Urinary bladder (tissue), 4 donors: ENCODE results near the gene GABRB2. TPM values are rescaled to one million over a fixed set of nuclear protein-coding genes. Genes with fewer than 3 reads are reported as not detected.
"Not testable (repeated sequence)": the region's sequence is repeated elsewhere in the genome, so short reads cannot be mapped to it uniquely, and the experiment has no call there.

Source experiments
- DNase-seq: peaks from one replicate; pipeline ENCODE4 v3.0.0-alpha.2; 2015; ENCODE audit errors: extremely low spot score
- H3K27ac ChIP-seq: one replicate; pipeline ENCODE4 v1.5.1; 2013; ENCODE audit warnings: low read depth, mild to moderate bottlenecking, moderate library complexity
- H3K36me3 ChIP-seq: one replicate; pipeline ENCODE4 v1.6.1; 2013; ENCODE audit warnings: mild to moderate bottlenecking, moderate library complexity; ENCODE audit not compliant: insufficient read depth
- H3K4me1 ChIP-seq: one replicate; pipeline ENCODE4 v1.6.1; 2013; ENCODE audit warnings: mild to moderate bottlenecking, moderate library complexity; ENCODE audit not compliant: insufficient read depth
- H3K4me3 ChIP-seq: one replicate; pipeline ENCODE4 v1.5.1; 2013; ENCODE audit warnings: low read depth, low read length
- WGBS: extraction: QIAGEN DNeasy Blood & Tissue Kit; methylation state at CpG from one replicate; pipeline ENCODE4 v1.1.7; 2013; 5-methylcytosine and 5-hydroxymethylcytosine counted together
- polyA plus RNA-seq: library from polyadenylated mRNA; stranded (reverse); fragments of 200-250 nt; gene quantifications from one replicate; pipeline ENCODE4 v1.2.3, GENCODE V29; 2013
- total RNA-seq: library from RNA; depleted of rRNA; stranded (reverse); fragments of >200 nt; gene quantifications from one replicate; pipeline ENCODE4 v1.2.3, GENCODE V29; 2014
- donor health status: healthy with polysubstance abuse.
- donor health status: healthy.

Gene GABRB2
- total and polyA plus RNA-seq, 2 donors: 0.19 to 1.6 TPM

GRCh38 chr5:161340012-161340411, 206.5 kb downstream of the GABRB2 start:
- H3K4me3 ChIP-seq: no peak overlapping the region
- DNase-seq: no peak
- H3K4me1 ChIP-seq: no peaks in the 10 kb centered on the region
- H3K27ac ChIP-seq: no peak overlapping the region
- 49% methylated on average over 3 of the region's 3 CpGs for WGBS
- no peaks in the 10 kb centered on the region for H3K36me3 ChIP-seq

GRCh38 chr5:161333194-161333880, 213.2 kb downstream of the GABRB2 start:
- Histone ChIP-seq H3K27ac (no peak overlapping the region), H3K4me1 (no peaks in the 10 kb centered on the region), H3K4me3 (no peak overlapping the region), H3K36me3 (no peaks in the 10 kb centered on the region)
- 72% methylated on average over 3 of the region's 3 CpGs for WGBS
- no peak for DNase-seq

- no peak overlapping the region for H3K4me3 ChIP-seq
- DNase-seq: no peak
- no peak overlapping the region for H3K27ac ChIP-seq
- H3K4me1 ChIP-seq: no peaks in the 10 kb centered on the region
- 89% methylated on average over 3 of the region's 3 CpGs for WGBS
- H3K36me3 ChIP-seq: no peaks in the 10 kb centered on the region
These were observed 214.2 kb downstream of the GABRB2 start for GRCh38 chr5:161332343-161332742.

- no peaks in the 10 kb centered on the region for H3K36me3 ChIP-seq
- no peaks in the 10 kb centered on the region for H3K4me1 ChIP-seq
- no peak overlapping the region for H3K4me3 ChIP-seq
- DNase-seq: no peak
- WGBS: 30% methylated on average over 3 of the region's 3 CpGs
- H3K27ac ChIP-seq: no peak overlapping the region
These were observed 232.5 kb downstream of the GABRB2 start for GRCh38 chr5:161314033-161314432.

GRCh38 chr5:161312882-161313281, 233.6 kb downstream of the GABRB2 start:
- no peak overlapping the region for H3K4me3 ChIP-seq
- no peak overlapping the region for H3K27ac ChIP-seq
- no peaks in the 10 kb centered on the region for H3K4me1 ChIP-seq
- no peak for DNase-seq
- WGBS: 65% methylated on average over 5 of the region's 5 CpGs
- no peaks in the 10 kb centered on the region for H3K36me3 ChIP-seq

GRCh38 chr5:161311965-161312364, 234.6 kb downstream of the GABRB2 start:
- Histone ChIP-seq H3K27ac (no peak overlapping the region), H3K4me3 (no peak overlapping the region), H3K36me3 (no peaks in the 10 kb centered on the region), H3K4me1 (no peaks in the 10 kb centered on the region)
- WGBS: 85% methylated on average over 3 of the region's 3 CpGs
- DNase-seq: no peak

GRCh38 chr5:161311146-161311708, 235.3 kb downstream of the GABRB2 start:
- Histone ChIP-seq H3K27ac (no peak overlapping the region), H3K36me3 (no peaks in the 10 kb centered on the region), H3K4me1 (no peaks in the 10 kb centered on the region), H3K4me3 (no peak overlapping the region)
- WGBS: 97% methylated on average over 2 of the region's 2 CpGs
- DNase-seq: no peak

GRCh38 chr5:161306351-161306995, 240.1 kb downstream of the GABRB2 start:
- Histone ChIP-seq H3K36me3 (no peaks in the 10 kb centered on the region), H3K4me1 (no peaks in the 10 kb centered on the region), H3K27ac (no peak overlapping the region), H3K4me3 (no peak overlapping the region)
- 84% methylated on average over 4 of the region's 4 CpGs for WGBS
- DNase-seq: no peak

DNA sequence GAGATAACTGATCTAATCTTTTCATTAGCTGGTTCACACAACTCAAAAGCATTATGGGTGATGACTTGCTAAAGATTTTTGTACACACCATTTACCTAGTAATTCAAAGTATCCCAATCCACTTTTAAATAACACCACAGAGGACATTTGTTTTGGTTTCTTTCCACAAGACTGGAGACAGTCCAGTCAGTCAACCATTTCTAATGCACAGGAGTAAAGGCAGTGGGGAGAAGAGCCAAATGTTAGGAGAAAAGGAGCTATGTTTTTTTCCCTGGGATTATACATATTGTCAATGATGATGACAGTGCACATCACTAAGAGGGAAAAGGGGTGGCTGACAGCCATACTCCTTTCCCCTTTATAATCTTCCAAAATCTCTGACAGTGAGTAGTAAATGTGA, 240.9 kb downstream of the GABRB2 start:
- no peak overlapping the region for H3K4me3 ChIP-seq
- H3K4me1 ChIP-seq: no peaks in the 10 kb centered on the region
- no peaks in the 10 kb centered on the region for H3K36me3 ChIP-seq
- no peak for DNase-seq
- no peak overlapping the region for H3K27ac ChIP-seq

DNA sequence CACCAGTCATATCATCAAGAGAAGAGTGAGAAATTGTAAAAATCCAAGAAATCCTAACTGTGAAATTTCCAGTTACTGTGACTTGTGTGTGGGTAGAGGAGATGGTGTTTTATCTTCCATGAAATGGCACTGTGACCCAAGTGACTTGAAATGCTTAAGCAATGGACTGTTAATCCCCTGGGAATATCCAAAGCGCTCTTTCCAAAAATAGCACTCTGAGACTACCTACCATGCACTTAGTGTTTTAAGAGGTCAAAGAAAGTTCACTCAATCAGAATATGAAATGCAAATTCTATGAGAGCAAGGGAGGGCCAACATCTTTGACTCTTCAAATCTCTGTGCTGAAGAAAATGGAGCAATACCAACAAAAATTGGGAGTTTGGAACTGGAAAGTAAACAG, 244.0 kb downstream of the GABRB2 start:
- no peak overlapping the region for H3K27ac ChIP-seq
- 54% methylated on average over 1 of the region's 1 CpG for WGBS

DNA sequence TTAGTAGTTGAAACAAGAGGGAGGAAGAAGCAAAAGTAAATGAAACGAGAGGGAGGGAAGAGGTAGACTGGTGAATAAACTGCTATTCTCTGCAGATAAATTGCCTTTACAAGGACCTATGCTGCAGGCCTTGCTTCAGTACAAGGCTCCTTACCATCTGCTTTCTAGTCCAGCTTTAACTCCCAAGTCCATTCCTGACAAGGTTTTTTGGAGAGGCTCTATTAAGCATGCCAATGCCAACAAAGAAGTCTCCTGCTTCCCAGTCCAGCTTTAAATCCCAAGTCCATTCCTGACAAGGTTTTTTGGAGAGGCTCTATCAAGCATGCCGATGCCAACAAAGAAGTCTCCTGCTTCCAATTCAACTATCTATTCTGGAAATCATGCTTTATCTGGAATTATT, 244.9 kb downstream of the GABRB2 start:
- no peaks in the 10 kb centered on the region for H3K4me1 ChIP-seq
- DNase-seq: no peak
- 83% methylated on average over 2 of the region's 2 CpGs for WGBS
- H3K36me3 ChIP-seq: no peaks in the 10 kb centered on the region
- H3K4me3 ChIP-seq: no peak overlapping the region
- no peak overlapping the region for H3K27ac ChIP-seq

More for the DNA sequence above, 244.0 kb downstream of the GABRB2 start:
- DNase-seq: no peak
- Histone ChIP-seq H3K4me3 (no peak overlapping the region), H3K36me3 (no peaks in the 10 kb centered on the region), H3K4me1 (no peaks in the 10 kb centered on the region)

- no peak overlapping the region for H3K27ac ChIP-seq
- H3K4me1 ChIP-seq: no peaks in the 10 kb centered on the region
- H3K36me3 ChIP-seq: no peaks in the 10 kb centered on the region
- DNase-seq: no peak
- H3K4me3 ChIP-seq: no peak overlapping the region
- WGBS: 88% methylated on average over 3 of the region's 3 CpGs
These were observed 247.5 kb downstream of the GABRB2 start for GRCh38 chr5:161299053-161299452.

- DNase-seq, H3K27ac ChIP-seq, H3K4me3 ChIP-seq, H3K4me1 ChIP-seq, H3K36me3 ChIP-seq: not testable (repeated sequence)
- WGBS: 93% methylated on average over 2 of the region's 2 CpGs
These were observed 249.1 kb downstream of the GABRB2 start for GRCh38 chr5:161297388-161297787.

- H3K36me3 ChIP-seq: no peaks in the 10 kb centered on the region
- DNase-seq: no peak
- H3K27ac ChIP-seq: no peak overlapping the region
- no peaks in the 10 kb centered on the region for H3K4me1 ChIP-seq
- no peak overlapping the region for H3K4me3 ChIP-seq
These were observed 250.7 kb downstream of the GABRB2 start for GRCh38 chr5:161295721-161296250.
